HepG2 (cell line): ENCODE data around the gene B3GALT5. TPM values are rescaled to one million over a fixed set of nuclear protein-coding genes. Genes with fewer than 3 reads are reported as not detected.

ENCODE experiments used
- ATAC-seq: fragments of 200-7000 bp; cut with Tn5 transposase; 3 replicates; pipeline ENCODE4 v1.9.1; 2020; ENCODE audit warnings: mild to moderate bottlenecking, moderate library complexity
- BruUV-seq: library from RNA; stranded (reverse); fragments of 400-500 nt; replicated peaks from 2 replicates; lab custom pipeline; 2021; lab: Mats Ljungman, UMichigan
- CTCF ChIA-PET: fragments of 300-600 bp; formaldehyde crosslinking; extraction: SDS; loops from one replicate; lab custom pipeline; 2021; ENCODE audit warnings: low total read pairs, inconsistent platforms, low intra/inter-chr PET ratio; lab: Yijun Ruan, JAX
- POLR2A ChIA-PET: fragments of 350-600 bp; sonication (Branson Sonifier 250); formaldehyde crosslinking; loops from one replicate; lab custom pipeline; 2020; ENCODE audit warnings: antibody characterized with exemption, inconsistent platforms; lab: Yijun Ruan, JAX
- DNase-seq: peaks from one replicate; pipeline ENCODE4 v3.0.0-alpha.2; 2015; ENCODE audit warnings: low spot score
- FAIRE-seq: peaks from 3 replicates; lab custom pipeline; 2011; peaks lifted over from hg19 to GRCh38; lab: Jason Lieb, UNC
- H2AFZ ChIP-seq: one replicate; pipeline ENCODE4 v1.6.1; 2011; ENCODE audit warnings: low read length, inconsistent platforms
- H3K27ac ChIP-seq: fragments of 300-600 bp; 3 replicates; pipeline ENCODE4 v1.8.0; 2011; ENCODE audit warnings: mixed run types, mild to moderate bottlenecking, mixed read lengths, low read length, inconsistent platforms; ENCODE audit not compliant: insufficient read depth; ENCODE audit errors: extremely low read length
- H3K27me3 ChIP-seq, 2 experiments: fragments of 200-600 bp in 1 of 2; 2 replicates in 1 of 2; 3 replicates in 1 of 2; pipeline versions ENCODE4 v1.6.0 to v1.8.0; 2011; ENCODE audit warnings: low read length in 2 of 2, mild to moderate bottlenecking in 2 of 2, moderate library complexity in 2 of 2, inconsistent platforms in 1 of 2; ENCODE audit not compliant: insufficient read depth in 2 of 2, control insufficient read depth in 1 of 2
- H3K36me3 ChIP-seq, 2 experiments: fragments of 200-600 bp in 1 of 2; replicated peaks in 1 of 2; 2 replicates in 1 of 2; 3 replicates in 1 of 2; pipeline versions ENCODE4 v1.5.1 to v1.8.0; 2011; ENCODE audit warnings: low read length in 2 of 2, inconsistent platforms in 1 of 2; ENCODE audit not compliant: insufficient read depth in 2 of 2, control insufficient read depth in 1 of 2
- H3K4me1 ChIP-seq: 2 replicates; pipeline ENCODE4 v1.5.1; 2012; ENCODE audit warnings: low read length, inconsistent platforms; ENCODE audit not compliant: insufficient read depth
- H3K4me2 ChIP-seq: 2 replicates; pipeline ENCODE4 v1.6.0; 2011; ENCODE audit warnings: low read depth, low read length, inconsistent platforms
- H3K4me3 ChIP-seq, 3 experiments: fragments of 200-600 bp in 1 of 3; sonication (generic), shearing (Covaris generic) in 1 of 3; replicated peaks in 1 of 3; 2 replicates each; pipeline ENCODE4 v1.5.1; 2011 to 2016; ENCODE audit warnings: low read length in 3 of 3, inconsistent platforms in 2 of 3, low read depth in 2 of 3, mild to moderate bottlenecking in 2 of 3, control low read depth in 1 of 3, mixed read lengths in 1 of 3; ENCODE audit not compliant: insufficient read depth in 1 of 3
- H3K79me2 ChIP-seq: one replicate; pipeline ENCODE4 v1.6.1; 2011; ENCODE audit warnings: low read length, inconsistent platforms; ENCODE audit not compliant: insufficient read depth
- H3K9ac ChIP-seq: 2 replicates; pipeline ENCODE4 v1.6.0; 2011; ENCODE audit warnings: mild to moderate bottlenecking, low read depth, low read length, inconsistent platforms; ENCODE audit not compliant: insufficient read depth
- H3K9me3 ChIP-seq: 2 replicates; pipeline ENCODE4 v1.5.1; 2012; ENCODE audit warnings: mild to moderate bottlenecking, low read length
- H4K20me1 ChIP-seq: 2 replicates; pipeline ENCODE4 v1.6.0; 2011; ENCODE audit warnings: inconsistent platforms, mild to moderate bottlenecking, low read length, moderate library complexity; ENCODE audit not compliant: insufficient read depth
- FOXO4 ChIP-seq: sonication (generic); formaldehyde crosslinking; conservative IDR thresholded peaks from 2 replicates; pipeline ENCODE4 v1.8.1; 2023; ENCODE audit warnings: missing genetic modification reagents
- HDAC6 ChIP-seq: fragments of 200-600 bp; sonication (generic); IDR thresholded peaks from 2 replicates; pipeline ENCODE4 v1.7.0; 2017; ENCODE audit warnings: mild to moderate bottlenecking, antibody characterized with exemption, low read length, low read depth
- THAP11 ChIP-seq: IDR thresholded peaks from 2 replicates; pipeline ENCODE4 v1.6.1; 2016; ENCODE audit warnings: missing biosample characterization, missing genetic modification reagents
- ZBTB7A ChIP-seq: sonication (generic); formaldehyde crosslinking; IDR thresholded peaks from 2 replicates; pipeline ENCODE4 v1.8.0; 2022; ENCODE audit warnings: mild to moderate bottlenecking, missing genetic modification reagents
- ZNF720 ChIP-seq: sonication (generic); formaldehyde crosslinking; IDR thresholded peaks from 2 replicates; pipeline ENCODE4 v1.4.0; 2020; ENCODE audit warnings: missing genetic modification reagents
- WGBS: methylation state at CpG from one replicate; pipeline ENCODE4 v1.1.6; 2017; ENCODE audit warnings: low lambda C conversion rate; 5-methylcytosine and 5-hydroxymethylcytosine counted together
- in situ Hi-C: cut with HindIII; loops from 2 replicates; pipeline ENCODE4 v1.10.0; 2017; ENCODE audit warnings: low pct_unique_long_range_greater_than_20kb; ENCODE audit not compliant: extremely low pct_ligation_motif_present
- intact Hi-C: fragments of 100-400 bp; cut with micrococcal nuclease; formaldehyde crosslinking; loops from one replicate; pipeline ENCODE4 v1.10.0; 2022; ENCODE audit not compliant: unreplicated experiment
- polyA plus RNA-seq, 8 experiments: library from polyadenylated mRNA; depleted of rRNA in 3 of 8; stranded (reverse) in 7 of 8; unstranded in 1 of 8; fragments of >200 nt; fragmentation: Illumina TruSeq in 4 of 8; extraction: Trizol in 4 of 8; gene quantifications; 2 replicates each; pipeline versions ENCODE4 v1.2.1 to v1.2.3, GENCODE V29; 2011 to 2016; ENCODE audit warnings: low read depth in 4 of 8, missing spikeins in 1 of 8, mixed read lengths in 1 of 8; ENCODE audit not compliant: insufficient read depth in 1 of 8
- total RNA-seq, 5 experiments: library from RNA; depleted of rRNA; stranded (reverse); fragments of >200 nt; fragmentation: Illumina TruSeq; extraction: Trizol; gene quantifications; 2 replicates each; pipeline ENCODE4 v1.2.3, GENCODE V29; 2016; ENCODE audit warnings: low read depth in 1 of 5

Gene B3GALT5
- total and polyA plus RNA-seq, 2 of the 13 experiments (the other 11 are each of a cell fraction or from before 2014, with no cell fraction given), result 0.02 to 0.03 TPM

- TF ChIP-seq ZNF720 (CRISPR knock-in tag), result no peak
Observed at GRCh38 chr21:39685991-39686390, 73.3 kb downstream of the B3GALT5 start (continued).

GRCh38 chr21:39686646-39687468 is 74.1 kb downstream of the B3GALT5 start:
- Histone ChIP-seq H3K27me3 (no peaks in the 10 kb centered on the region), H3K9me3 (no peaks in the 10 kb centered on the region), H3K27ac (no peak overlapping the region), H3K79me2 (no peaks in the 10 kb centered on the region), H3K4me3 (no peak overlapping the region), H2AFZ (no peak overlapping the region), H3K36me3 (no peaks in the 10 kb centered on the region), H3K4me2 (no peak overlapping the region), H3K9ac (no peak overlapping the region), H3K4me1 (no peaks in the 10 kb centered on the region), H4K20me1 (no peaks in the 10 kb centered on the region)
- in situ Hi-C loops, result no loop called here
- FAIRE-seq, result no peak
- CTCF ChIA-PET, result no interaction called here
- WGBS, result 28% methylated on average over 15 of the region's 15 CpGs
- DNase-seq, result no peak
- ATAC-seq, result no peak
- intact Hi-C loops, result no loop called here
- BruUV-seq, result no TSS peak
- TF ChIP-seq ZBTB7A (no peak), HDAC6 (no peak), THAP11 (CRISPR knock-in tag) (no peak), FOXO4 (CRISPR knock-in tag) (no peak)
- POLR2A ChIA-PET, result no interaction called here
